Measurements from ENCODE around the gene PARD6G.

Gene PARD6G

DNA sequence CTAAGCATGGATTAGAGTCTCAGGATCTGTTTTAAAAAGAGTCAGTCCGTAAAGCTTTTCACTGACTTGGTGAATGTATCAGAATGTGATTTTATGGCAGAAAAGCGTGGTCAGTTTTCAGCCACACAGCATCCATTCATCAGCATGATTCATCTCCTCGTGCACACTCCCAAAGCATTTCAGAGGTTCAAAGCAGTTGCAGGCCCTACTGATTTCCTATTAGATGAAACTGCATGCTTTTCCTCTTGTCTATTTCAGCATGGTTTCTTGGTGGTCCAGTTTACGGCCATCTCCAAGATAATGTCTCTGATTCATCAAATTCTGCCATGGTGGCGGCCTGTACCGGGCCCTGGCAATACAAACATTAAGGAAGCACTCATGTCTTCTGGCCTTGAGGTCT lies 4.8 kb upstream of the PARD6G start:
- Histone ChIP-seq H3K9ac (no peak overlapping the region), H3K4me1 (no peaks in the 10 kb centered on the region), H3K79me2 (no peaks in the 10 kb centered on the region), H3K9me3 (ENCODE audit: control insufficient read depth, low read length) (no peaks in the 10 kb centered on the region), H2AFZ (no peak overlapping the region), H3K27me3 (ENCODE audit: control insufficient read depth, insufficient read depth, low read length) (no peaks in the 10 kb centered on the region), H3K4me3 (ENCODE audit: low read depth, low read length) (no peak overlapping the region), H3K36me3 (ENCODE audit: control insufficient read depth, insufficient read depth, low read length) (no peaks in the 10 kb centered on the region), H3K27ac (no peak overlapping the region), H3K4me2 (ENCODE audit: low read length) (no peak overlapping the region)
- TF ChIP-seq, protein P1, sequence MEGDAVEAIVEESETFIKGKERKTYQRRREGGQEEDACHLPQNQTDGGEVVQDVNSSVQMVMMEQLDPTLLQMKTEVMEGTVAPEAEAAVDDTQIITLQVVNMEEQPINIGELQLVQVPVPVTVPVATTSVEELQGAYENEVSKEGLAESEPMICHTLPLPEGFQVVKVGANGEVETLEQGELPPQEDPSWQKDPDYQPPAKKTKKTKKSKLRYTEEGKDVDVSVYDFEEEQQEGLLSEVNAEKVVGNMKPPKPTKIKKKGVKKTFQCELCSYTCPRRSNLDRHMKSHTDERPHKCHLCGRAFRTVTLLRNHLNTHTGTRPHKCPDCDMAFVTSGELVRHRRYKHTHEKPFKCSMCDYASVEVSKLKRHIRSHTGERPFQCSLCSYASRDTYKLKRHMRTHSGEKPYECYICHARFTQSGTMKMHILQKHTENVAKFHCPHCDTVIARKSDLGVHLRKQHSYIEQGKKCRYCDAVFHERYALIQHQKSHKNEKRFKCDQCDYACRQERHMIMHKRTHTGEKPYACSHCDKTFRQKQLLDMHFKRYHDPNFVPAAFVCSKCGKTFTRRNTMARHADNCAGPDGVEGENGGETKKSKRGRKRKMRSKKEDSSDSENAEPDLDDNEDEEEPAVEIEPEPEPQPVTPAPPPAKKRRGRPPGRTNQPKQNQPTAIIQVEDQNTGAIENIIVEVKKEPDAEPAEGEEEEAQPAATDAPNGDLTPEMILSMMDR (IDR thresholded peaks at IDR 0.05): no peak

DNA sequence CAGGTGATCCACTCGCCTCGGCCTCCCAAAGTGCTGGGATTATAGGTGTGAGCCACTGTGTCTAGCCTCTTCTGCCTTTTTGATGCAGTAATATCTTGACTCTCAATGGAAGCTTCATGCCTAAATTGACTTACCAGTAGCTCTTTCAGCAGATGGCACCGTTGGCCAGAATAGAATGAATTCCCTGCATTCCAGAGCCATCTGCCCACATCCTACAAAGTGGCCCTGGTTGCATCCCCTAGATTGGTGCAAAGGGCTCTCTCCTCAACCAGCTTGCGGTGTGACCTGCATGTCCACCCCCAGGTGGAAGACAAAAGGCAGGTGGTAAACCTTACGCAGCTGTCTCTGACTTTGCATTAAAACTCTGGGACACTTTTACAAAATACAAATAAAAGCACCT lies 4.4 kb upstream of the PARD6G start:
- Histone ChIP-seq H3K27me3 (ENCODE audit: control insufficient read depth, insufficient read depth, low read length) (no peaks in the 10 kb centered on the region), H3K4me2 (ENCODE audit: low read length) (no peak overlapping the region), H3K27ac (no peak overlapping the region), H3K79me2 (no peaks in the 10 kb centered on the region), H3K4me3 (ENCODE audit: low read depth, low read length) (no peak overlapping the region), H3K9me3 (ENCODE audit: control insufficient read depth, low read length) (no peaks in the 10 kb centered on the region), H3K36me3 (ENCODE audit: control insufficient read depth, insufficient read depth, low read length) (no peaks in the 10 kb centered on the region), H2AFZ (no peak overlapping the region), H3K4me1 (no peaks in the 10 kb centered on the region), H3K9ac (no peak overlapping the region)
- TF ChIP-seq, protein P1 (IDR thresholded peaks at IDR 0.05): no peak

DNA sequence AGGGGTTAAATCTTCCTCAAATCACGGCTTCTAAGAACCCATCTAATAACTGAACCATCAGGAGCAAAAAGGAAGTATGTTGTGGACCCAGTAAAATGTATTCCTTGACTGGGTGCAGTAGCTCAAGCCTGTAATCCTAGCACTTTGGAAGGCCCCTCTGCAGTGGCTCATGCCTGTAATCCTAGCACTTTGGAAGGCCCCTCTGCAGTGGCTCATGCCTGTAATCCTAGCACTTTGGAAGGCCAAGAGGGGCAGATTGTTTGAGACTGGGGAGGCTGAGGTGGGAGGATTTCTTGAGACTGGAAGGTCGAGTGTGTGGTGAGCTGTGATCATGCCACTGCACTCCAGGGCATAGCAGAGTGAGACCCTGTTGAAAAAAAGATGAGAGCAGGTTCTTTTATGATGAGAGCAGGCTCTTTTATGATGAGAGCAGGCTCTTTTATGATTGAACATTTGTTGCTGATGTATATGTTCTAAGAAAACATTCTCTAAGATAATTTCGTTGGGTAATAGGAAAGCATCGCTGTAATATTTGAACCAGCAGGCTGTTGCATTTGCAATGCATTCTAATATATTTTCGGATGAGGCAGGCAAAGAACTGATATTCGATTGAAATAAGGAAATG lies 3.5 kb upstream of the PARD6G start:
- Histone ChIP-seq H3K4me1 (no peaks in the 10 kb centered on the region), H3K27me3 (ENCODE audit: control insufficient read depth, insufficient read depth, low read length) (no peaks in the 10 kb centered on the region), H3K9ac (no peak overlapping the region), H3K36me3 (ENCODE audit: control insufficient read depth, insufficient read depth, low read length) (no peaks in the 10 kb centered on the region), H3K79me2 (no peaks in the 10 kb centered on the region), H3K4me2 (ENCODE audit: low read length) (no peak overlapping the region), H3K9me3 (ENCODE audit: control insufficient read depth, low read length) (no peaks in the 10 kb centered on the region), H3K27ac (no peak overlapping the region), H2AFZ (no peak overlapping the region), H3K4me3 (ENCODE audit: low read depth, low read length) (no peak overlapping the region)
- TF ChIP-seq, protein P1 (IDR thresholded peaks at IDR 0.05): no peak

DNA sequence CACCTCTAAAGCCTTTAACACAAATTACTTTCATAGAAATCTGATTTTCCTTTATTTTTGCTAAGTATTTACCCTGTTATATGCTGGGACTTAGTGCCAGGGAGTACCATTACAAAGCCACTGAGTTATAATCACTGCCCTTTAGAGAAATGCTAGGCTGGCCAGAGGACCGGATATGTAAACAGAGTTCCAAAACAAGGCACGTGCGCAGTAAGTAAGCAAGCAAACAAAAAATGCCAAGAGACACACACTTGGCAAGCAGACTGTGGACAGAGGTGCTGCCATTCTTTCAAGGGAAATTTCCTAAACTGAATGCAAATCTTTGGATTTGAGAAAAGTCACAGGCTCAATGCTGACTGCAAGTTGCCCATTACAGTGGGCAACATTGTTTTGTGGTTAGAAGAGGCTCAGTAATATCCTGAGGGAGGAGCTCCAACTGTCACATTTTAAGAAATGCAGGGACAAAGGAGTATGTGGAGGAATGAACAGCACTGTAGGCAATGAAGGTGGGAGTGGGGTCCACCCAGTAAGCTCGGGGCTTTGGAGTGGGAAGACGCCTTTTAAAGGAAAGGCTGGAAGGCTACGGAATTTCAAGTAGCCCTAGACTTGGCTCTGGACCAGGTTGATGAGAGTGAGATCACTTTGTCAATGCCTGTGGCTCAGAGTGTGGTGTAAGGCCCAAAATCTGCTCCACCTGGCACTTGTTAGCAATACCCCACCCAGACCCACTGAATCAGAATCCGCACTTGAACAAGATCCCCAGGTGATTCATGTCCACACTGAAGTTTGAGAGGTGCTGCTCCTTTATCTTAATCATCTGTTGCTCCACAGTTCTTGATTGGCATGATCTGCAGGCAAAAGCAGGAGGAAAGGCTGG lies 2.1 kb upstream of the PARD6G start:
- H3K27me3 ChIP-seq (ENCODE audit: control insufficient read depth, insufficient read depth, low read length): no peaks in the 10 kb centered on the region
- H3K9me3 ChIP-seq (ENCODE audit: control insufficient read depth, low read length): no peaks in the 10 kb centered on the region
- TF ChIP-seq, protein P1 (IDR thresholded peaks at IDR 0.05): no peak
- H3K4me2 ChIP-seq (ENCODE audit: low read length): no peak overlapping the region
- no peaks in the 10 kb centered on the region for H3K79me2 ChIP-seq
- H3K27ac ChIP-seq: no peak overlapping the region
- H3K4me1 ChIP-seq: no peaks in the 10 kb centered on the region
- no peak overlapping the region for H2AFZ ChIP-seq
- H3K9ac ChIP-seq: no peak overlapping the region
- H3K36me3 ChIP-seq (ENCODE audit: control insufficient read depth, insufficient read depth, low read length): no peaks in the 10 kb centered on the region
- no peak overlapping the region for H3K4me3 ChIP-seq (ENCODE audit: low read depth, low read length)

Data from parathyroid adenoma (tissue), 2 donors.